ENCODE measurements around the gene GRID1. TPM values are rescaled to one million over a fixed set of nuclear protein-coding genes. Genes with fewer than 3 reads are reported as not detected.

Gene GRID1
- total RNA-seq, 2 donors from 2014 or later = 0.37 to 0.67 TPM

DNA sequence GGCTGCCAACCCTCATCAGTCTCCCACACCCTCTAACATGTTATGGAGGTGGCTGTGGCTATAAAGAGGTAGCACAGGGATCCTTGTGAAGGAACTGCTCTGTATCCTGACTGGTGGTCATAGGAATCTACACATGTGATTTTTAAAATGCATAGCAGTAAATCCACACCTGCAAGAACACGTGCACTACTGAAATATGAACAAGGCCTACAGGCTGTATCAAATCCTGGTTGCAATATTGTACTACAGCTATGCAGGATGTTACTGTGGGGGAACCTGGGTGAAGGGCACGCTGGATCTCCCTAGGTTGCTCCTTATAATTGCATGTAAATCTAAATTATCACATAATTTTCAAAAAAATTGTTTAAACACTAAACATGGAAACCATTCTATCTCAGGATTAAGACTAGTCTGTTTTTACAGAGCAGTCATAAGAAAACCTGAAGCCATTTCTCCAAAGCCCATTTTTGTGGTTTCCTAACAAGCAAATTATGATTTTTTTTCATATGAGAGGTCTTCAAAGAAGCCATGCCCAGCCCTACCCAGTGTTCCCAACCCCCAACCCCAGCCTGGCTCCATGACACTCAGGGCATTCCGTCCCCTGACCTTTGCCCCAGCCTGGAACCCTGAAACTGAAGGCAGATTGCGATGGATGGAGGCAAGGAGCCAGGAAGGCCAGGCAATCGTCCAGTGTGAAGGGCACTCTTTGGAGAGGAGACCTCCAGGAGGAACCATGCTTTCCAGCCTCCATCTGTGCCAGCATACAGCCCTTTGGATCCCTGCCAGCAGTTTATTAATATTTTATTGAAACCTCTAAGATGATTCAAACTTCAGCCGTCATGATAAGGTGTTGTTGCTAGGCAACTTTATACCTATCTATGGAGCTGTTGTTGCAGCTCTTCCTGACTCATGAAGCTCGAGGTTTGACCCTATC is 161.0 kb downstream of the GRID1 start:
- Histone ChIP-seq H3K4me3 (no peak overlapping the region), H3K9me3 (no peaks in the 10 kb centered on the region), H3K27me3 (no peaks in the 10 kb centered on the region), H3K36me3 (no peaks in the 10 kb centered on the region), H3K27ac (no peak overlapping the region), H3K4me1 (no peaks in the 10 kb centered on the region)
- no peak for TF ChIP-seq CTCF (IDR thresholded peaks at IDR 0.05)
- no peak for DNase-seq (ENCODE audit: low spot score)

- H3K4me1 ChIP-seq = no peaks in the 10 kb centered on the region
- TF ChIP-seq CTCF (IDR thresholded peaks at IDR 0.05) = no peak
- no peak for DNase-seq (ENCODE audit: low spot score)
- H3K9me3 ChIP-seq = no peaks in the 10 kb centered on the region
- H3K27ac ChIP-seq = no peak overlapping the region
- H3K27me3 ChIP-seq = no peaks in the 10 kb centered on the region
- H3K36me3 ChIP-seq = no peaks in the 10 kb centered on the region
- no peak overlapping the region for H3K4me3 ChIP-seq
Observed at GRCh38 chr10:86204421-86205305, 161.9 kb downstream of the GRID1 start.

- no peak for DNase-seq (ENCODE audit: low spot score)
- Histone ChIP-seq H3K27me3 (no peaks in the 10 kb centered on the region), H3K36me3 (no peaks in the 10 kb centered on the region), H3K4me3 (no peak overlapping the region), H3K9me3 (no peaks in the 10 kb centered on the region), H3K4me1 (no peaks in the 10 kb centered on the region), H3K27ac (no peak overlapping the region)
- TF ChIP-seq CTCF (IDR thresholded peaks at IDR 0.05) = no peak
Observed at GRCh38 chr10:86203162-86203905, 163.3 kb downstream of the GRID1 start.

DNA sequence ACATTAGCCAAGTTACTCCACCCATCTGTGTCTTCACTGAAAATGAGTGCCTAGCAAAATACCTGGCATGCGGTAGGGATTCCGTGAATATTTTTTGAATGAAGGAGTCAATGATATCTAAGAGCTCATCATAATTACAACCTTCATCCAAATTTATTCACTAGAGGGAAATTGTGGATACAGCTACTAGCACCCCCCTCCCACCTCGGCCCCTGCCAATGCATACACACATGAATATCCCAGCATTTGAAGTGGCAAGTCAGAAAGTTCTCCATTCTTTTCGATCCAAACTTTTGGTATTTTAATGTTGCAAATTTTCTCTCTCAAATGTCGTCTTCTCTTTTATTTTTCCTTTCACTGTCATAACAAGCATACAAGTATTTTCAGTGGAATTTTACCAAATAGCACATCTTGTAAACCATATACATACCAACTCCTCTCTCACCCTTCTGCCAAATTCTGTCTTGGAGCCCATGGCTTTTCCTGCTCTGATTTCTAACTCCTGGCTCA is 164.3 kb downstream of the GRID1 start:
- Histone ChIP-seq H3K9me3 (no peaks in the 10 kb centered on the region), H3K27me3 (no peaks in the 10 kb centered on the region), H3K4me3 (no peak overlapping the region), H3K27ac (no peak overlapping the region), H3K4me1 (no peaks in the 10 kb centered on the region), H3K36me3 (no peaks in the 10 kb centered on the region)
- no peak for DNase-seq (ENCODE audit: low spot score)
- no peak for TF ChIP-seq CTCF (IDR thresholded peaks at IDR 0.05)

DNA sequence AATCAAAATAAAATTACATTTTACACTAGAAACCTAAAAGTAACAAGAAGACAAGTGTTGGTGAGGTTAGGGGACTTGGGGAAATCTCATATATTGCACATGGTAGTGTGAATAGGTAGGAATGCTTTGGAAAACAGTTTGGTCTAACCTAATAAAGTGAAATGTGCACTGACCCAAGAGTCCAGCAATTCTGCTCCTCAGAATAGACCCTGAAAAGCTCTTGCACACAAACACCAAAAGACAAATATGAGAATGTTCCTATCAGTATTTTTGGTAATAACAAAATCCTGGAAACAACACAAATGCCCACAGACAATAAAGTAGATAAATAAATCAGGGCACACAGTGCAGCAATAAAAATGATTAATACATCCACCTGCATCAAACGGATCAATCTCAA is 165.7 kb downstream of the GRID1 start:
- TF ChIP-seq CTCF (IDR thresholded peaks at IDR 0.05) = no peak
- Histone ChIP-seq H3K36me3 (no peaks in the 10 kb centered on the region), H3K27me3 (no peaks in the 10 kb centered on the region), H3K4me3 (no peak overlapping the region), H3K9me3 (no peaks in the 10 kb centered on the region), H3K27ac (no peak overlapping the region), H3K4me1 (no peaks in the 10 kb centered on the region)
- DNase-seq (ENCODE audit: low spot score) = no peak
